IPS-18c (cell line): ENCODE measurements around the gene ANKRD34A.
"Not testable (repeated sequence)": the region's sequence is repeated elsewhere in the genome, so short reads cannot be mapped to it uniquely, and the experiment has no call there.

Experiments used
- H3K4me3 ChIP-seq: 2 replicates; pipeline ENCODE4 v1.7.0; 2013; ENCODE audit warnings: low read depth, mild to moderate bottlenecking, low read length, moderate library complexity; ENCODE audit not compliant: insufficient read depth
- H3K9me3 ChIP-seq: one replicate; pipeline ENCODE4 v1.6.1; 2013; ENCODE audit warnings: mild to moderate bottlenecking, low read length, moderate library complexity; ENCODE audit not compliant: control insufficient read depth, insufficient read depth

Gene ANKRD34A

GRCh38 chr1:145932522-145933009 is 31.8 kb downstream of the ANKRD34A start:
- not testable (repeated sequence) for H3K9me3 ChIP-seq, H3K4me3 ChIP-seq

DNA sequence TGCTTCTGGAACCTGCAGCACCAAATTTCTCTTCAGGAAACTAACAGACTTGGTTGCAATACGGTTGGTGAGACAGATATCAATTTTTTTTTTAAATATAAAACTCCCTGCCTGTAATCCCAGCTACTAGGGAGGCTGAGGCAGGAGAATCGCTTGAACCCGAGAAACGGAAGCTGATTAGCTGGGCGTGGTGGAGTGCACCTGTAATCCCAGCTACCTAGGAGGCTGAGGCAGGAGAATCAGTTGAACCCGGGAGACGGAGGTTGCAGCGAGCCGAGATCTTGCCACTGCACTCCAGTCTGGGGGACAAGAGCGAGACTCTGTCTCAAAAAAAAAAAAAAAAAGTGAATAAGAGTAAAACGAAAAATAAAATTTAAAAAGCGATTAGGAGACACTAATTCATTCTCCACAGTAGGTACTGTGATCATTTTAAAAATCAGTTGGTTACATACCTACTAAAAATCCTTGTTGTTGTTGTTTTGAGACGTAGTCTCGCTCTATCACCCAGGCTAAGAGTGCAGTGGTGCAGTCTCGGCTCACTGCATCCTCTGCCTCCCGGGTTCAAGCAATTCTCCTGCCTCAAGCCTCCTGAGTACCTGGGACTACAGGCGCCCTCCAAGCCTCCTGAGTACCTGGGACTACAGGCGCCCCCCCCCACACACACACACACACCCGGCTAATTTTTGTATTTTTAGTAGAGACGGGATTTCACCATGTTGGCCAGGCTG is 36.3 kb downstream of the ANKRD34A start:
- no peaks in the 10 kb centered on the region for H3K9me3 ChIP-seq

GRCh38 chr1:145927063-145927886 is 37.1 kb downstream of the ANKRD34A start, which contains the start of gene RBM8A:
TSS of gene RBM8A (minus strand) at chr1:145927484. CDS start at chr1:145927426, 58 bp downstream.
- peak within 1 kb of the TSS; percentile 75 for H3K4me3 ChIP-seq
- H3K9me3 ChIP-seq, result no peaks in the 10 kb centered on the region

More for the DNA sequence above, 36.3 kb downstream of the ANKRD34A start:
- H3K4me3 ChIP-seq, result peak overlapping the region; percentile 75

DNA sequence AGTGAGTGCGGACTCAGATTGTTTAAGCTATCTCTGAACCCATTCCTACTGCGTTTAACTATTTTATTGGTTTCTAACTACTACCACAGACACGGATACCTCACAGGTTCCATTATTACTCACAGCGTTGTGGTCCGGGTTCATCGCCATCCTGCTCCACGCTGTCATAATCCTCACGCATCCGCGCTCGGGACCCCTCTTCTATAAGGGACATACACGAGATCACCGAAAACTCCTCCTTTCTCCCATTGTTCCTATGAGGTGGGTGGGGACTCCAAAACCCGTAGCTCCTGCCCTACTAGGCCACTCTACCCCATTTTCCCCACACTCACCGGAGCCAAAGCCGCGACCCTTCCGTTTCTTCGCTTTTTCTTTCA is 37.7 kb downstream of the ANKRD34A start:
- H3K9me3 ChIP-seq, result no peaks in the 10 kb centered on the region
- H3K4me3 ChIP-seq, result peak overlapping the region; percentile 75

GRCh38 chr1:145922266-145922665 is 42.1 kb downstream of the ANKRD34A start:
- no peak overlapping the region for H3K4me3 ChIP-seq
- no peaks in the 10 kb centered on the region for H3K9me3 ChIP-seq

DNA sequence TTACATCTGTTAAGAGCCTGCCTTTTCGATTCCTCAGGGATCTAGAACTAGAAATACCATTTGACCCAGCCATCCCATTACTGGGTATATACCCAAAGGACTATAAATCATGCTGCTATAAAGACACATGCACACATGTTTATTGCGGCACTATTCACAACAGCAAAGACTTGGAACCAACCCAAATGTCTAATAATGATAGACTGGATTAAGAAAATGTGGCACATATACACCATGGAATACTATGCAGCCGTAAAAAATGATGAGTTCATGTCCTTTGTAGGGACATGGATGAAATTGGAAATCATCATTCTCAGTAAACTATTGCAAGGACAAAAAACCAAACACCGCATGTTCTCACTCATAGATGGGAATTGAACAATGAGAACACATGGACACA is 44.1 kb downstream of the ANKRD34A start:
- not testable (repeated sequence) for H3K4me3 ChIP-seq, H3K9me3 ChIP-seq

DNA sequence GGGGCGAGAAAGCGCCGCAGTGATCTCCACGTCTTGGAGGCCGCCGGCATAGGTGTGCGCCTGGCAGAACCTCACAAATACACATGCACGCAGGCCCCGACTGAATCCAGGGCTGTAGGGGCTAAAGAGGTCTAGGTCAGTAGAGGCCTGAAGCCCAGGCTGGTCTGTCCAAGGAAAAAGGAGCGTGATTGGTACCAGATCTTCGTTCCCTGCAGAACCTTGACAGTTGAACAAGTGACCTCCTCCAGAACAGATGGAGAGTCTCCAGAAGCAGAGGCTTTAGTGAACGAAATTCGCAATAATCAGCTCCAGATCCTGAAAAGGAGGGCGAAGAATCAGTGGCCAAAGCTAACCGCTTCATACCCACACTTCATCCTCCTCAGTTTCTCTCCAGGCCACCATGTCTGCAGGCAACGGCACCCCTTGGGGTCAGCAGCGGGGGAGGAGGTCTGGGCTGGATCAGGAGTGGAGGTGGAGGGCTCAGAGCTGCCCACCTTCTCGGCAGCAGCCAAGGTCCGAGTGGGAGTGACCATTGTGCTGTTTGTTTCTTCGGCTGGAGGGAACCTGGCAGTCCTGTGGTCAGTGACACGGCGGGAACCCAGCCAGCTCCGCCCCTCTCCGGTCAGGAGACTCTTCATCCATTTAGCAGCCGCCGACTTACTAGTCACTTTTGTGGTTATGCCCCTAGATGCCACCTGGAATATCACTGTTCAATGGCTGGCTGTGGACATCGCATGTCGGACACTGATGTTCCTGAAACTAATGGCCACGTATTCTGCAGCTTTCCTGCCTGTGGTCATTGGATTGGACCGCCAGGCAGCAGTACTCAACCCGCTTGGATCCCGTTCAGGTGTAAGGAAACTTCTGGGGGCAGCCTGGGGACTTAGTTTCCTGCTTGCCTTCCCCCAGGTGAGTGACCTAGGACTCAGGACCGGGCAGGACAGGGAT is 45.1 kb downstream of the ANKRD34A start:
- Histone ChIP-seq H3K4me3 (peak overlapping the region; percentile 78), H3K9me3 (no peaks in the 10 kb centered on the region)

- Histone ChIP-seq H3K9me3 (no peaks in the 10 kb centered on the region), H3K4me3 (peak within 1 kb of the TSS; percentile 78)
Measured at GRCh38 chr1:145918144-145918991, 46.0 kb downstream of the ANKRD34A start, which contains the start of gene PEX11B. TSS of gene PEX11B (minus strand) at chr1:145918717. CDS start at chr1:145918688, 29 bp downstream.

- no peaks in the 10 kb centered on the region for H3K9me3 ChIP-seq
Measured at GRCh38 chr1:145917595-145917994, 46.8 kb downstream of the ANKRD34A start.

GRCh38 chr1:145916745-145917144 is 47.6 kb downstream of the ANKRD34A start:
- Histone ChIP-seq H3K4me3 (no peak overlapping the region), H3K9me3 (no peaks in the 10 kb centered on the region)

More at GRCh38 chr1:145917595-145917994, 46.8 kb downstream of the ANKRD34A start:
- H3K4me3 ChIP-seq, result peak overlapping the region; percentile 78; the same call in 1 of the 2 replicates

DNA sequence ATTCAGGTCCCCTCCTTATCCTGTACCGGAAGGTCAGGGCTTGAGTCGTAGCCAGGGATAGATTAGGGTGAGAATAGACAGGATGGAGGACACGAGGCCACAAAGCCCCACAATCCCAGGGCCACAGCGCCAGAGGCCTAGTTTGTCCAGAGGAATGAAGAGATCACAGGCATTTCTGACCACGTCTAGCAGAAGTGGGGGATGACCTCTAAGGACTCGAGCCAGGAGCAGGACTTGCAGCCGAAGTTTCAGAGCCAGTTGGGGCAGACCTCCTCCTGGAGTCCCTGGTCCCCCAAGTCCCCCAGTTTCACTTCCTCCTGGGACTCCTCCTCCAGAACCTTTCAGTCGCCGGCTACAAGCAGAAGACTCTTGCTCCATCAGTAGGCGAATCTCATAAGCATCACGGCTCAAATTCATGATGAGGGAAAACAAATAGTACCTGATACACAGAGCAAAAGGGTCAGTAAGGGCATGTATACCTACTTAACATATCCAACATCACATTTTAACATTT is 52.2 kb downstream of the ANKRD34A start:
- Histone ChIP-seq H3K4me3 (no peak overlapping the region), H3K9me3 (peaks cover 2% of the 10 kb centered on the region)
